Neural crest cell (in vitro differentiated cells): Measurements from ENCODE around the gene TAAR6. TPM values are rescaled to one million over a fixed set of nuclear protein-coding genes. Genes with fewer than 3 reads are reported as not detected.

Source experiments
- DNase-seq: peaks from one replicate; pipeline ENCODE4 v3.0.0; 2021; ENCODE audit warnings: low read depth, mixed read lengths, low spot score
- H3K27ac Mint-ChIP-seq: one replicate; pipeline ENCODE4 v1.8.0; 2021; ENCODE audit warnings: mild to moderate bottlenecking, mixed read lengths; ENCODE audit not compliant: unreplicated experiment
- H3K27me3 Mint-ChIP-seq: 2 replicates; pipeline ENCODE4 v1.8.0; 2021; ENCODE audit warnings: low read depth, mild to moderate bottlenecking, mixed read lengths
- H3K36me3 Mint-ChIP-seq: 2 replicates; pipeline ENCODE4 v1.8.0; 2021; ENCODE audit warnings: low read depth, mild to moderate bottlenecking, mixed read lengths
- H3K4me1 Mint-ChIP-seq: 2 replicates; pipeline ENCODE4 v1.8.0; 2021; ENCODE audit warnings: mixed read lengths
- H3K4me3 Mint-ChIP-seq: one replicate; pipeline ENCODE4 v1.8.0; 2021; ENCODE audit warnings: mild to moderate bottlenecking, mixed read lengths
- H3K9me3 Mint-ChIP-seq: 2 replicates; pipeline ENCODE4 v1.8.0; 2021; ENCODE audit warnings: mixed read lengths
- total RNA-seq: library from RNA; stranded (reverse); gene quantifications from 2 replicates; pipeline ENCODE4 v1.2.1, GENCODE V29; 2021
- TF ChIP-seq, protein P1 (sequence below): fragments of 200-600 bp; sonication (generic); conservative IDR thresholded peaks from 2 replicates; pipeline ENCODE4 v1.5.0; 2021; ENCODE audit warnings: antibody characterized with exemption, mild to moderate bottlenecking

TAAR6 gene
- total RNA-seq, 1 donor from 2014 or later, result not detected

- Mint-ChIP-seq H3K4me3 (no peak overlapping the region), H3K27me3 (no peaks in the 10 kb centered on the region), H3K27ac (no peak overlapping the region), H3K4me1 (peaks cover 14% of the 10 kb centered on the region), H3K9me3 (no peaks in the 10 kb centered on the region), H3K36me3 (no peaks in the 10 kb centered on the region)
- no peak for DNase-seq
- TF ChIP-seq, protein P1, sequence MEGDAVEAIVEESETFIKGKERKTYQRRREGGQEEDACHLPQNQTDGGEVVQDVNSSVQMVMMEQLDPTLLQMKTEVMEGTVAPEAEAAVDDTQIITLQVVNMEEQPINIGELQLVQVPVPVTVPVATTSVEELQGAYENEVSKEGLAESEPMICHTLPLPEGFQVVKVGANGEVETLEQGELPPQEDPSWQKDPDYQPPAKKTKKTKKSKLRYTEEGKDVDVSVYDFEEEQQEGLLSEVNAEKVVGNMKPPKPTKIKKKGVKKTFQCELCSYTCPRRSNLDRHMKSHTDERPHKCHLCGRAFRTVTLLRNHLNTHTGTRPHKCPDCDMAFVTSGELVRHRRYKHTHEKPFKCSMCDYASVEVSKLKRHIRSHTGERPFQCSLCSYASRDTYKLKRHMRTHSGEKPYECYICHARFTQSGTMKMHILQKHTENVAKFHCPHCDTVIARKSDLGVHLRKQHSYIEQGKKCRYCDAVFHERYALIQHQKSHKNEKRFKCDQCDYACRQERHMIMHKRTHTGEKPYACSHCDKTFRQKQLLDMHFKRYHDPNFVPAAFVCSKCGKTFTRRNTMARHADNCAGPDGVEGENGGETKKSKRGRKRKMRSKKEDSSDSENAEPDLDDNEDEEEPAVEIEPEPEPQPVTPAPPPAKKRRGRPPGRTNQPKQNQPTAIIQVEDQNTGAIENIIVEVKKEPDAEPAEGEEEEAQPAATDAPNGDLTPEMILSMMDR, result no peak
These were observed 1.5 kb upstream of the TAAR6 start for GRCh38 chr6:132568611-132569010.

- Mint-ChIP-seq H3K4me1 (peaks cover 14% of the 10 kb centered on the region), H3K9me3 (no peaks in the 10 kb centered on the region), H3K36me3 (no peaks in the 10 kb centered on the region), H3K4me3 (no peak overlapping the region), H3K27ac (no peak overlapping the region), H3K27me3 (no peaks in the 10 kb centered on the region)
- DNase-seq, result no peak
- TF ChIP-seq, protein P1, result no peak
These were observed 952 bp upstream of the TAAR6 start for GRCh38 chr6:132569170-132569569.

DNA sequence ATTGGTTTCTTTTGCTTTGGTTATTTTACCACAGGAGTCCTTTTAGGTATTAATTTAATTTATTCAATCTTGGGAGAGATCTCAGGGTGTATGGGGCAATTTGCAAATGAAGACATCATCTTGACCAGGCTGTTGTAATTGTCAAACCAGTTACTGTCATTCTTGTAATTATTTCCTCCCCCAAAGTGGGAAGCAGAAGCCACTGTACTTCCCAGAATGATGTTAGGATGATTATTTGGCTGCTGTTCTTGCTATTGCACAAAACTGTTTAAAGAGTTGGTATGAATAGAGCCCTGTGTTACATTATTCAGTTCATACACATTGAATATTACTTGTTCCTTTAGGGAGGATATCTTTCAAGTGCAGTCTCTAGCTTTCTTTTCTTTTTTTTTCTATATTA, 1.7 kb downstream of the TAAR6 start:
- H3K27me3 Mint-ChIP-seq, result no peaks in the 10 kb centered on the region
- DNase-seq, result no peak
- TF ChIP-seq, protein P1, result no peak
- no peak overlapping the region for H3K27ac Mint-ChIP-seq
- no peak overlapping the region for H3K4me3 Mint-ChIP-seq
- peaks cover 14% of the 10 kb centered on the region for H3K4me1 Mint-ChIP-seq
- H3K36me3 Mint-ChIP-seq, result no peaks in the 10 kb centered on the region
- H3K9me3 Mint-ChIP-seq, result no peaks in the 10 kb centered on the region

- H3K36me3 Mint-ChIP-seq, result no peaks in the 10 kb centered on the region
- no peak overlapping the region for H3K4me3 Mint-ChIP-seq
- H3K9me3 Mint-ChIP-seq, result no peaks in the 10 kb centered on the region
- no peaks in the 10 kb centered on the region for H3K4me1 Mint-ChIP-seq
- no peaks in the 10 kb centered on the region for H3K27me3 Mint-ChIP-seq
- TF ChIP-seq, protein P1, result no peak
- DNase-seq, result no peak
- no peak overlapping the region for H3K27ac Mint-ChIP-seq
These were observed 14.6 kb downstream of the TAAR6 start for GRCh38 chr6:132584698-132585097.

GRCh38 chr6:132587424-132587823, 17.3 kb downstream of the TAAR6 start:
- Mint-ChIP-seq H3K4me1 (no peaks in the 10 kb centered on the region), H3K9me3 (no peaks in the 10 kb centered on the region), H3K4me3 (no peak overlapping the region), H3K27me3 (no peaks in the 10 kb centered on the region), H3K36me3 (no peaks in the 10 kb centered on the region), H3K27ac (no peak overlapping the region)
- TF ChIP-seq, protein P1, result no peak
- no peak for DNase-seq

GRCh38 chr6:132589454-132589853, 19.3 kb downstream of the TAAR6 start, which contains the start of gene TAAR5:
Gene TAAR5 (minus strand): TSS chr6:132589741. CDS start chr6:132589686, 55 bp downstream.
- TF ChIP-seq, protein P1, result no peak
- Mint-ChIP-seq H3K9me3 (no peaks in the 10 kb centered on the region), H3K4me1 (no peaks in the 10 kb centered on the region), H3K27ac (no peak within 1 kb of the TSS), H3K4me3 (no peak within 1 kb of the TSS), H3K27me3 (no peaks in the 10 kb centered on the region), H3K36me3 (no peaks in the 10 kb centered on the region)
- no peak for DNase-seq
